HFF-Myc (cell line): ENCODE results near the gene ARHGAP44.

Source experiments
- DNase-seq: peaks from one replicate; pipeline ENCODE4 v3.0.0-alpha.2; 2011; ENCODE audit warnings: low read depth; ENCODE audit errors: extremely low read depth
- H3K4me3 ChIP-seq: replicated peaks from 2 replicates; pipeline ENCODE4 v1.5.1; 2011; ENCODE audit warnings: low read depth, mild to moderate bottlenecking, control low read depth, low read length
- TF ChIP-seq, protein P1 (sequence below): IDR thresholded peaks from 2 replicates; pipeline ENCODE4 v1.5.1; 2012; ENCODE audit warnings: mild to moderate bottlenecking, low read depth, low read length, control low read depth; ENCODE audit errors: missing control alignments

ARHGAP44 gene

DNA sequence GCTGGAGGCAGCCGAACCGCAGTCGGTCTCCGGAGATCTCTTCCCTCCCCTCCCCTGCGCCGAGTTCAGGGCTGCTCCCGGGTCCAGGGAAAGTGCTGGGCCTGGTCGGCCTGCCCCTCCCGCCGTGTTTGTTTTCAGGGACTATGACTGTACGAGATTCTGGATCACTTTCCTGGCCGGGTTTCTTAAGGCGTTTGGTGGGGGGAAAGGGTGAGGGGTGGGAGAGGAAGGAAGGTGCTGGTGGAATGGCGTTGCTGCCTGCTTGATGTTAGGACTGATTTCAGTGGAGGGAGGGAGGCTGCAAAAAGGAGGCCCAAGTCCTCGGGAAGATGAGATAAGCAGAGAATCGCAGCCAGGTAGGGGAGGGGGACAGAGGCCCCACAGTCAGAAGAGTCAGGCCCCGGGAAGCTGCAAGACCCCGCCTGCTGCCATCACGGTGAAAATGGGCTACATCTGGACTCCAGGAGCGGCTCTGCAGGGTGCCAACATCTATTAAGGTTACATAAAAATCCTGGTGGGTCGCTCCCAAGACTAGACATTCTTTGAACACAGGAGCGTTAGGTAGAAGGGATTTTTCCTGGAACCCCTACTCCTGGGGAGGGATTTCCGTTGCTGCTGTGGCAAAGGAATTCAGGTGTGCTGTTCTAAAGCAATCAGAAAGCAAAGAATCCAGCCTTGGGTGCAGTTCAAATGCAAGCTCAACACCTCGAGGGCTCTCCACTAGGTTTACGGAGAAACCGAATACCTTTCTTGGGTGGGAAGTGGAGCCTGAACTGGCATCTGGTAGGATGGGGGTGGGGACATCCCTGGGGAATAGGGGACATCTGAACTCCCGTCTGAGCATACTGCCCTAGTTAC, 1.2 kb downstream of the ARHGAP44 start:
- TF ChIP-seq, protein P1, sequence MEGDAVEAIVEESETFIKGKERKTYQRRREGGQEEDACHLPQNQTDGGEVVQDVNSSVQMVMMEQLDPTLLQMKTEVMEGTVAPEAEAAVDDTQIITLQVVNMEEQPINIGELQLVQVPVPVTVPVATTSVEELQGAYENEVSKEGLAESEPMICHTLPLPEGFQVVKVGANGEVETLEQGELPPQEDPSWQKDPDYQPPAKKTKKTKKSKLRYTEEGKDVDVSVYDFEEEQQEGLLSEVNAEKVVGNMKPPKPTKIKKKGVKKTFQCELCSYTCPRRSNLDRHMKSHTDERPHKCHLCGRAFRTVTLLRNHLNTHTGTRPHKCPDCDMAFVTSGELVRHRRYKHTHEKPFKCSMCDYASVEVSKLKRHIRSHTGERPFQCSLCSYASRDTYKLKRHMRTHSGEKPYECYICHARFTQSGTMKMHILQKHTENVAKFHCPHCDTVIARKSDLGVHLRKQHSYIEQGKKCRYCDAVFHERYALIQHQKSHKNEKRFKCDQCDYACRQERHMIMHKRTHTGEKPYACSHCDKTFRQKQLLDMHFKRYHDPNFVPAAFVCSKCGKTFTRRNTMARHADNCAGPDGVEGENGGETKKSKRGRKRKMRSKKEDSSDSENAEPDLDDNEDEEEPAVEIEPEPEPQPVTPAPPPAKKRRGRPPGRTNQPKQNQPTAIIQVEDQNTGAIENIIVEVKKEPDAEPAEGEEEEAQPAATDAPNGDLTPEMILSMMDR: no peak

GRCh38 chr17:12794919-12795532, 5.7 kb downstream of the ARHGAP44 start:
- TF ChIP-seq, protein P1: no peak
- H3K4me3 ChIP-seq: no peak overlapping the region
- DNase-seq: no peak

More for the DNA sequence above, 1.2 kb downstream of the ARHGAP44 start:
- no peak for DNase-seq
- peak overlapping the region; percentile 46 for H3K4me3 ChIP-seq

DNA sequence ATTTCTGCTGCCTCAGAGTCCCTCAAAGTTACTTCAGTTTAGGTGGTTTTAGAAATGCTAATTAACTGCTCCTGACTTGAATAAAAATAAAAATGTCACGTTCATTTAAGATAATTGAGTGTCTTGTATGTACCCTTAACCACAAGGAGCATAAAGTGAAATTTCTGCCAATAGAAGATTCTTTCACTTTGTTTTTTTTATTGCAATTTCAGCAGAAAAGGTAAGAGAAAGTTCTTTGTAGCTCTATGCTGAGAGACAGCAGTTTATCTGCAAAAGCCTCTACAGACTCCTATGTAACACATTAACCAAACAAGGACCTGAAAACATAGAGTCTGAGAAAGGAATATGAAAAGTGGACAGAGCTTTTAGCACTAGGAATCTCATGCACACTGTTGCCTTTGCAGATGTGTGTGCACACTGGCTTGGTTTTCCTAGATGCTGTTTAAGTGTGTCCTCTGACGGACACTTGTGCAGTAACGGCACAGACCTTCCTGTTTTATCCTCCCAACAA, 11.6 kb downstream of the ARHGAP44 start:
- DNase-seq: no peak
- H3K4me3 ChIP-seq: no peak overlapping the region
- TF ChIP-seq, protein P1: no peak

GRCh38 chr17:12806630-12807029, 17.3 kb downstream of the ARHGAP44 start:
- H3K4me3 ChIP-seq: no peak overlapping the region
- DNase-seq: no peak
- TF ChIP-seq, protein P1: no peak

GRCh38 chr17:12808723-12809122, 19.4 kb downstream of the ARHGAP44 start:
- TF ChIP-seq, protein P1: no peak
- DNase-seq: no peak
- H3K4me3 ChIP-seq: no peak overlapping the region

DNA sequence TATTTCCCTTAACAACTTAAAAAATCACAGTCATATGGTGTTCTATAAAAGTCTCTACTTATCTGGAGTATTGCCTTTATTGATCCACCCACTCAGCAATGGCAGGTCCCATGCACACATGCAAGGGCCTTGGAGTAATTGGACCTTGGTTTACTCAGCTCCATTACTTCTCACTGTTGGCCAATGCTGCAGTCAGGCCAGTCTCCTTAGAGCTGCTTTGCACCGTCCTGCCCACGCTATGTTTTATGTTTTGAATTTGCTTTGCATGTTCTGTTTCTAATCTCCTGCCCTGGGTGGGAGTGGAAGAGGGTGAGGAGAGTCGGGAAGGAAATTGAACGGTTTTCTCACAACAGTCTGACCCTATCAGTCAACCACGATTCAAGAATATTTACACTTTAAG, 23.6 kb downstream of the ARHGAP44 start:
- no peak overlapping the region for H3K4me3 ChIP-seq
- DNase-seq: no peak
- TF ChIP-seq, protein P1: no peak
